Gastrocnemius medialis (tissue), 4 donors: ENCODE measurements around the gene ATXN1.

Source experiments
- CTCF ChIP-seq, 5 experiments: fragments of 450-650 bp in 3 of 5; fragments of 200-600 bp in 2 of 5; sonication (generic) in 2 of 5; IDR thresholded peaks in 4 of 5; conservative IDR thresholded peaks in 1 of 5; 1 replicate in 4 of 5; 2 replicates in 1 of 5; pipeline ENCODE4 v1.5.1; 2016 to 2019; ENCODE audit warnings: antibody characterized with exemption in 5 of 5, mild to moderate bottlenecking in 3 of 5, moderate library complexity in 3 of 5
- POLR2A ChIP-seq, 2 donors: fragments of 450-650 bp; IDR thresholded peaks; one replicate each; pipeline ENCODE4 v1.6.1; 2017; ENCODE audit warnings: antibody characterized with exemption in 2 of 2, mild to moderate bottlenecking in 2 of 2, moderate library complexity in 2 of 2

DNA sequence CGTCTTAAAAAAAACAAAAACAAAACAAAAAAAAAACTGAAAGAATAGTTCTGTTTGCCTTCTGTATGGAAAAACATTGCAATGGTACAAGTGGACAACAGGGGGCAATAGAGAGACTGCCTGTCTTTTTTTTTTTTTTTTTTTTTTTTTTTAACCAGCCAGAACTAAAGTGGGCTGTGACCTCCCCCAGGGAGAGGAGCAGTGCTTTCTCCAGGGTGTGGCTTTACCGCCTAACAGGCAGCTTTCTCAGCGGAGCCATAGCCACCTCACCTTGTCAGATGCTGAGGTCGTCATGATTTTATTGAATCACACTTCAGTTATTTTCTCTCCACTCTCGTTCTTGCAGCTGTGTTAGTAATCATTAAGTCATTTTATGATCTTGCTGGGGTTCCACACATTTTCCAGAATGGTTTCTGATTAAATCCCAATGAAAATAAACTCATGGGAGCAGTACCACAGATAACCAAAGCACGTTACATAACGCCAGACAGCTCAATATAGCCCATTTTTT is 444.5 kb downstream of the ATXN1 start:
- TF ChIP-seq CTCF (IDR thresholded peaks at IDR 0.05 in 4 of 5, conservative IDR thresholded peaks at IDR 0.05 in 1 of 5) (peak; percentile 68 to 80 (median 70)), POLR2A (IDR thresholded peaks at IDR 0.05) (no peak)
